WTC11 (cell line): ENCODE measurements around the gene ARID4B. TPM values are rescaled to one million over a fixed set of nuclear protein-coding genes. Genes with fewer than 3 reads are reported as not detected.

Experiments used
- ATAC-seq: fragments of 200-7000 bp; cut with Tn5 transposase; 2 replicates; pipeline ENCODE4 v1.10.0; 2021; ENCODE audit warnings: mild to moderate bottlenecking, moderate library complexity
- CTCF ChIA-PET: fragments of 300-600 bp; sonication (Branson Sonifier 250); formaldehyde crosslinking; loops from one replicate; lab custom pipeline; 2021; ENCODE audit warnings: antibody characterized with exemption; lab: Charles Lee
- POLR2A ChIA-PET: fragments of 350-600 bp; sonication (Branson Sonifier 250); formaldehyde crosslinking; loops from one replicate; lab custom pipeline; 2021; ENCODE audit warnings: antibody characterized with exemption; lab: Charles Lee
- DNase-seq: peaks from one replicate; pipeline ENCODE4 v3.0.0; 2021; ENCODE audit warnings: low spot score
- H3K27ac Mint-ChIP-seq: 2 replicates; pipeline ENCODE4 v1.8.0; 2021; ENCODE audit warnings: mixed read lengths
- H3K27me3 Mint-ChIP-seq: 2 replicates; pipeline ENCODE4 v1.8.0; 2021; ENCODE audit warnings: low read depth, mild to moderate bottlenecking, moderate library complexity, mixed read lengths
- H3K36me3 Mint-ChIP-seq: 2 replicates; pipeline ENCODE4 v1.8.0; 2021; ENCODE audit warnings: mixed read lengths
- H3K4me1 Mint-ChIP-seq: 2 replicates; pipeline ENCODE4 v1.8.0; 2022; ENCODE audit warnings: mixed read lengths
- H3K4me3 Mint-ChIP-seq: 2 replicates; pipeline ENCODE4 v1.8.0; 2021; ENCODE audit warnings: mild to moderate bottlenecking, moderate library complexity, mixed read lengths
- H3K9me3 Mint-ChIP-seq: 2 replicates; pipeline ENCODE4 v1.8.0; 2021; ENCODE audit warnings: mixed read lengths
- ATF2 ChIP-seq: sonication (generic); formaldehyde crosslinking; IDR thresholded peaks from 2 replicates; pipeline ENCODE4 v1.8.1; 2022; ENCODE audit warnings: low read depth, missing genetic modification reagents, borderline replicate concordance
- ATF3 ChIP-seq: sonication (generic); formaldehyde crosslinking; conservative IDR thresholded peaks from 2 replicates; pipeline ENCODE4 v1.8.1; 2022; ENCODE audit warnings: mild to moderate bottlenecking, missing genetic modification reagents
- CDX4 ChIP-seq: fragments of 250-450 bp; sonication (Bioruptor Pico); IDR thresholded peaks from 2 replicates; pipeline ENCODE4 v1.9.0; 2021; ENCODE audit warnings: moderate library complexity, mild to moderate bottlenecking, inconsistent platforms, borderline replicate concordance
- E2F5 ChIP-seq: sonication (generic); formaldehyde crosslinking; IDR thresholded peaks from 2 replicates; pipeline ENCODE4 v1.8.1; 2022; ENCODE audit warnings: mild to moderate bottlenecking, moderate library complexity, missing genetic modification reagents
- HMGXB4 ChIP-seq: sonication (generic); formaldehyde crosslinking; IDR thresholded peaks from 2 replicates; pipeline ENCODE4 v1.8.1; 2023; ENCODE audit warnings: mild to moderate bottlenecking, moderate library complexity, missing genetic modification reagents
- MXD4 ChIP-seq: fragments of 250-450 bp; sonication (Bioruptor Pico); IDR thresholded peaks from 2 replicates; pipeline ENCODE4 v1.8.0; 2021; ENCODE audit warnings: mild to moderate bottlenecking, moderate library complexity, borderline replicate concordance
- NFYB ChIP-seq: sonication (generic); formaldehyde crosslinking; conservative IDR thresholded peaks from 2 replicates; pipeline ENCODE4 v1.8.0; 2022; ENCODE audit warnings: low read depth, missing genetic modification reagents
- NR2C2 ChIP-seq: sonication (generic); formaldehyde crosslinking; IDR thresholded peaks from 2 replicates; pipeline ENCODE4 v1.8.0; 2022; ENCODE audit warnings: mild to moderate bottlenecking, missing genetic modification reagents
- SMAD3 ChIP-seq: sonication (generic); formaldehyde crosslinking; IDR thresholded peaks from 2 replicates; pipeline ENCODE4 v1.8.0; 2022; ENCODE audit warnings: missing genetic modification reagents, mild to moderate bottlenecking, borderline replicate concordance
- SMAD4 ChIP-seq: sonication (generic); formaldehyde crosslinking; IDR thresholded peaks from 2 replicates; pipeline ENCODE4 v1.8.0; 2022; ENCODE audit warnings: mild to moderate bottlenecking, missing genetic modification reagents
- TCF7 ChIP-seq: sonication (generic); formaldehyde crosslinking; IDR thresholded peaks from 2 replicates; pipeline ENCODE4 v1.8.0; 2022; ENCODE audit warnings: mild to moderate bottlenecking, low read depth, missing genetic modification reagents, moderate library complexity
- USF2 ChIP-seq: sonication (generic); formaldehyde crosslinking; IDR thresholded peaks from 2 replicates; pipeline ENCODE4 v1.8.1; 2023; ENCODE audit warnings: mild to moderate bottlenecking, missing genetic modification reagents, moderate library complexity
- ZNF281 ChIP-seq: sonication (generic); formaldehyde crosslinking; IDR thresholded peaks from 2 replicates; pipeline ENCODE4 v1.8.0; 2023; ENCODE audit warnings: mild to moderate bottlenecking, missing genetic modification reagents
- total RNA-seq: library from RNA; stranded (reverse); gene quantifications from 3 replicates; pipeline ENCODE4 v1.2.3, GENCODE V29; 2021

The ARID4B gene
- total RNA-seq, 1 experiment from 2014 or later = 35.7 TPM

- TF ChIP-seq HMGXB4 (CRISPR knock-in tag) = no peak
- TF ChIP-seq ATF3 (CRISPR knock-in tag) = no peak
Observed at GRCh38 chr1:235213752-235214151, 114.2 kb downstream of the ARID4B start.

GRCh38 chr1:235211517-235211916 lies 116.5 kb downstream of the ARID4B start:
- H3K27me3 Mint-ChIP-seq = no peaks in the 10 kb centered on the region
- POLR2A ChIA-PET = interaction anchor here (0.6 kb wide), 1 partner anchor 19 kb away, joined by 5 read pairs; no protein-coding TSS in a partner anchor
- H3K36me3 Mint-ChIP-seq = peaks cover 28% of the 10 kb centered on the region
- DNase-seq (no peak), ATAC-seq (no peak)
- CTCF ChIA-PET = interaction anchor here (1.3 kb wide), 1 partner anchor 204 kb away, joined by 5 read pairs; no protein-coding TSS in a partner anchor
- TF ChIP-seq ATF2 (CRISPR knock-in tag) (no peak), CDX4 (CRISPR knock-in tag) (no peak), E2F5 (CRISPR knock-in tag) (no peak)
- no peaks in the 10 kb centered on the region for H3K9me3 Mint-ChIP-seq
- H3K4me3 Mint-ChIP-seq = no peak overlapping the region
- H3K4me1 Mint-ChIP-seq = peaks cover 9% of the 10 kb centered on the region
- no peak overlapping the region for H3K27ac Mint-ChIP-seq

More at GRCh38 chr1:235213752-235214151, 114.2 kb downstream of the ARID4B start:
- H3K4me1 Mint-ChIP-seq = no peaks in the 10 kb centered on the region
- H3K9me3 Mint-ChIP-seq = no peaks in the 10 kb centered on the region
- no peak for DNase-seq
- H3K27me3 Mint-ChIP-seq = no peaks in the 10 kb centered on the region
- POLR2A ChIA-PET = no interaction called here
- no peak for ATAC-seq
- H3K36me3 Mint-ChIP-seq = peaks cover 28% of the 10 kb centered on the region
- no peak overlapping the region for H3K27ac Mint-ChIP-seq
- CTCF ChIA-PET = no interaction called here
- H3K4me3 Mint-ChIP-seq = no peak overlapping the region

- ChIA-PET CTCF (no interaction called here), POLR2A (no interaction called here)
- Mint-ChIP-seq H3K27me3 (no peaks in the 10 kb centered on the region), H3K4me1 (peaks cover 9% of the 10 kb centered on the region), H3K4me3 (no peak overlapping the region), H3K27ac (peak overlapping the region; percentile 38), H3K36me3 (peaks cover 25% of the 10 kb centered on the region), H3K9me3 (no peaks in the 10 kb centered on the region)
- DNase-seq (no peak), ATAC-seq (peak; percentile 36; the same call in 1 of the 2 replicates)
- TF ChIP-seq NR2C2 (CRISPR knock-in tag) (no peak), ZNF281 (CRISPR knock-in tag) (no peak), NFYB (CRISPR knock-in tag) (no peak), SMAD3 (CRISPR knock-in tag) (no peak), USF2 (no peak), SMAD4 (CRISPR knock-in tag) (no peak), TCF7 (CRISPR knock-in tag) (no peak), MXD4 (CRISPR knock-in tag) (no peak)
Observed at GRCh38 chr1:235207209-235207565, 120.8 kb downstream of the ARID4B start.
